Astrocyte (in vitro differentiated cells and primary cell): Measurements from ENCODE around the gene MAPKAP1. TPM values are rescaled to one million over a fixed set of nuclear protein-coding genes. Genes with fewer than 3 reads are reported as not detected.

Source experiments
- DNase-seq: peaks from one replicate; pipeline ENCODE4 v3.0.0-alpha.2; 2010; ENCODE audit warnings: low read depth
- FAIRE-seq: peaks from 2 replicates; lab custom pipeline; 2011; peaks lifted over from hg19 to GRCh38; lab: Jason Lieb, UNC
- H2AFZ ChIP-seq: 2 replicates; pipeline ENCODE4 v1.6.0; 2012; ENCODE audit warnings: low read depth, low read length, inconsistent platforms
- H3K27ac ChIP-seq: 2 replicates; pipeline ENCODE4 v1.5.1; 2011; ENCODE audit warnings: low read depth, low read length, inconsistent platforms
- H3K27me3 ChIP-seq: 2 replicates; pipeline ENCODE4 v1.6.0; 2011; ENCODE audit warnings: low read length, inconsistent platforms; ENCODE audit not compliant: insufficient read depth
- H3K36me3 ChIP-seq: 2 replicates; pipeline ENCODE4 v1.5.1; 2011; ENCODE audit warnings: low read length, inconsistent platforms; ENCODE audit not compliant: insufficient read depth
- H3K4me1 ChIP-seq: 2 replicates; pipeline ENCODE4 v1.5.1; 2011; ENCODE audit warnings: low read length, inconsistent platforms; ENCODE audit not compliant: insufficient read depth
- H3K4me2 ChIP-seq: 2 replicates; pipeline ENCODE4 v1.6.0; 2012; ENCODE audit warnings: low read length, inconsistent platforms
- H3K4me3 ChIP-seq: 2 replicates; pipeline ENCODE4 v1.5.1; 2011; ENCODE audit warnings: low read depth, mild to moderate bottlenecking, low read length, inconsistent platforms; ENCODE audit not compliant: insufficient read depth
- H3K79me2 ChIP-seq: 2 replicates; pipeline ENCODE4 v1.6.0; 2012; ENCODE audit warnings: mild to moderate bottlenecking, low read length, inconsistent platforms; ENCODE audit not compliant: insufficient read depth
- H3K9ac ChIP-seq: 2 replicates; pipeline ENCODE4 v1.6.0; 2012; ENCODE audit warnings: mild to moderate bottlenecking, low read length, inconsistent platforms
- H3K9me3 ChIP-seq: 2 replicates; pipeline ENCODE4 v1.5.1; 2012; ENCODE audit warnings: low read depth, mild to moderate bottlenecking, low read length, inconsistent platforms; ENCODE audit not compliant: insufficient read depth
- H4K20me1 ChIP-seq: 2 replicates; pipeline ENCODE4 v1.6.0; 2012; ENCODE audit warnings: low read length, inconsistent platforms; ENCODE audit not compliant: insufficient read depth
- H3K27ac Mint-ChIP-seq: one replicate; pipeline ENCODE4 v1.8.0; 2021; ENCODE audit warnings: mild to moderate bottlenecking, mixed read lengths; ENCODE audit not compliant: unreplicated experiment
- H3K27me3 Mint-ChIP-seq: one replicate; pipeline ENCODE4 v1.8.0; 2021; ENCODE audit warnings: low read depth, mixed read lengths; ENCODE audit not compliant: unreplicated experiment
- H3K36me3 Mint-ChIP-seq: one replicate; pipeline ENCODE4 v1.8.0; 2021; ENCODE audit warnings: low read depth, mixed read lengths; ENCODE audit not compliant: unreplicated experiment
- H3K4me1 Mint-ChIP-seq: one replicate; pipeline ENCODE4 v1.8.0; 2021; ENCODE audit warnings: low read depth, mixed read lengths; ENCODE audit not compliant: unreplicated experiment
- H3K4me3 Mint-ChIP-seq: one replicate; pipeline ENCODE4 v1.8.0; 2021; ENCODE audit warnings: mild to moderate bottlenecking, moderate library complexity, mixed read lengths; ENCODE audit not compliant: unreplicated experiment
- H3K9me3 Mint-ChIP-seq: one replicate; pipeline ENCODE4 v1.8.0; 2021; ENCODE audit warnings: mild to moderate bottlenecking, mixed read lengths; ENCODE audit not compliant: unreplicated experiment
- CTCF ChIP-seq: IDR thresholded peaks from 2 replicates; pipeline ENCODE4 v1.5.1; 2011; ENCODE audit warnings: low read depth, mild to moderate bottlenecking, inconsistent platforms, low read length, moderate library complexity; ENCODE audit not compliant: insufficient read depth
- EZH2 ChIP-seq: IDR thresholded peaks from 2 replicates; pipeline ENCODE4 v1.6.1; 2012; ENCODE audit warnings: mild to moderate bottlenecking, low read length, inconsistent platforms; ENCODE audit not compliant: insufficient read depth
- total RNA-seq: library from RNA; stranded (reverse); gene quantifications from 2 replicates; pipeline ENCODE4 v1.2.1, GENCODE V29; 2021

The MAPKAP1 gene
- total RNA-seq, 1 donor from 2014 or later = 109 TPM

GRCh38 chr9:125549891-125550885 is 156.8 kb downstream of the MAPKAP1 start:
- no peaks in the 10 kb centered on the region for H3K27me3 Mint-ChIP-seq
- DNase-seq = peak; percentile 76
- no peak overlapping the region for H3K27ac Mint-ChIP-seq
- Histone ChIP-seq H3K9ac (no peak overlapping the region), H3K4me1 (peaks cover 31% of the 10 kb centered on the region), H3K79me2 (peaks cover 7% of the 10 kb centered on the region), H3K4me2 (peak overlapping the region; percentile 56), H3K9me3 (no peaks in the 10 kb centered on the region), H4K20me1 (peaks cover 5% of the 10 kb centered on the region), H3K4me3 (no peak overlapping the region), H3K27me3 (no peaks in the 10 kb centered on the region), H3K36me3 (no peaks in the 10 kb centered on the region), H2AFZ (no peak overlapping the region), H3K27ac (peak overlapping the region; percentile 12)
- H3K4me3 Mint-ChIP-seq = no peak overlapping the region
- H3K9me3 Mint-ChIP-seq = no peaks in the 10 kb centered on the region
- peaks cover 3% of the 10 kb centered on the region for H3K36me3 Mint-ChIP-seq
- peak; percentile 39 for FAIRE-seq
- peaks cover 19% of the 10 kb centered on the region for H3K4me1 Mint-ChIP-seq
- TF ChIP-seq EZH2 (no peak), CTCF (no peak)

- TF ChIP-seq CTCF = no peak
- TF ChIP-seq EZH2 = no peak
- Histone ChIP-seq H4K20me1 (peaks cover 5% of the 10 kb centered on the region), H3K27ac (peak overlapping the region; percentile 12), H3K4me3 (no peak overlapping the region), H3K4me1 (peaks cover 38% of the 10 kb centered on the region), H3K36me3 (no peaks in the 10 kb centered on the region), H3K9me3 (no peaks in the 10 kb centered on the region), H3K27me3 (no peaks in the 10 kb centered on the region), H2AFZ (no peak overlapping the region), H3K9ac (no peak overlapping the region), H3K79me2 (peaks cover 7% of the 10 kb centered on the region), H3K4me2 (peak overlapping the region; percentile 56)
- Mint-ChIP-seq H3K27me3 (no peaks in the 10 kb centered on the region), H3K9me3 (no peaks in the 10 kb centered on the region), H3K36me3 (peaks cover 3% of the 10 kb centered on the region), H3K4me1 (peaks cover 19% of the 10 kb centered on the region), H3K4me3 (peak overlapping the region; percentile 2), H3K27ac (no peak overlapping the region)
- peak; percentile 62 for DNase-seq
- FAIRE-seq = no peak
Observed at GRCh38 chr9:125549465-125549871, 157.5 kb downstream of the MAPKAP1 start.
